Measurements from ENCODE around the gene CHST14.

The CHST14 gene

DNA sequence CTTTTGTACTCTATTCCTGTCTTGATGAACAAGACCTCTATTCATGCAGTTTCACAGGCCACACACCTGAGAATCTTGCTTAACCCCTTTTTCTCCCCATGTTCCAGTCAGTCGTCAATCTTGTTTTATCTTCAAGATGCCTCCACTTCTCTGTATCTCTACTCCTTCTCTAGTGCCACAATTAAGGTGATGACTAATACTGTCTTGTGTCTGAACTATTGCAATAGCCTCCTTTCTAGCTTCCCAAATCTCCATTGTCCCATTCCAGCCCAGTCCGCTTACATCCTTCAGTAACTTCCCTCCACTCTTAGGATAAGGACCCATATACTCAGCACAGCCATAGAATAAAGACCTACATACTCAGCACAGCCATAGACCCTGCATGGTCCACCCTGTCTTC, 24.7 kb downstream of the CHST14 start:
- no peak for DNase-seq

DNA sequence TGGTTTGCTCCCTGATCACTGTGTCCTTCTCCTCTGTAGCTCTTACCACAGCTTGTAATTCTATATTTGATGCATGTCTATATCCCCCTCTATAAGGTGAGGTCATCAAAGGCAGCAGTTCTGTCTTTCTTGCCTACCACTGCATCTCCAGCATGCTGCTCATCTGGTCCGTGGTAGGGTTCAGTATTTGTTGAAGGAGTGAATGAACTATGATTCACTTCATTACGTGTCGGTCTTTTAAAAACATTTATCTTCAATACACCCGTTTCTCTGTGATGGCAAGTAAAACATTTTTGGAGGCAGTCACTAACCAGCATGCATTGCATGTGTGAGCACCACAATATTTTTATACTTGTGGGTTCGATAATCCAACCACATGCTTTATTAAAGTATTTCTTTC, 27.6 kb downstream of the CHST14 start:
- no peak for DNase-seq

DNA sequence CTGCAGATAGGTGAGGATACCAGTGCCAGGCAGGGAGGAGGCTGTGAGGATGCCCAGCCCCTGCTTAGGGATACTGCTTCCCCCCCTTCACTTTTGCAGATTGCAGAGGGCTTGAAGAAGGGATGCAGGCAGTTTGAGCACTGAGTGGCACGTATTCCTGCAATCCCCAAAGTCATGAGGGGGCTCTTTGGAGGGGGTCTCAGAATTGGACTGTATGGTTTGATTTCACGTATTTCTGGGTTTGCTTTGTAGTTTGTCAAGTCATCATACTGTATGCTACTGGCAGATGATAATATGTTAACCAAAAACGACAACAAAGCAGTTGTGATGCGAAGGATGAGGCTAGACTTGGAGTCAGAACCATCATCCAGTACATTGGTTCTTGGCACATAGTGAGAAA, 28.1 kb downstream of the CHST14 start:
- no peak for DNase-seq

DNA sequence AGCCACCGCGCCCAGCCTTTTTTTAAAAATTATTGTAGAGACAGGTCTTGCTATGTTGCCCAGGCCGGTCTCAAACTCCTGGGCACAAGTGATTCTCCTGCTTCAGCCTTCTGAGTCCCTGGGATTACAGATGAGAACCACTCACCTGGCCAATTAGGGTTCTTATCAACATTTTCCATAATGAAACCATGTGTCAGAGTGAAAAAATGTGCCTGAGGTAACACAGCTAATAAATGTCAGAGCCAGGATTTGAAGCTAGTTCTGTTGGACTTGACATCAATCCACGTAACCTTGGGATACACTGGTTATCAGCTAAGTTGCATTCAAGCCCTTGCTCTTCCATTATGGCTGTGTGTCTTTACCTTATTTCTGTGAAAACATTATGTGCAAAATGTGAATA, 29.1 kb downstream of the CHST14 start:
- no peak for DNase-seq

DNA sequence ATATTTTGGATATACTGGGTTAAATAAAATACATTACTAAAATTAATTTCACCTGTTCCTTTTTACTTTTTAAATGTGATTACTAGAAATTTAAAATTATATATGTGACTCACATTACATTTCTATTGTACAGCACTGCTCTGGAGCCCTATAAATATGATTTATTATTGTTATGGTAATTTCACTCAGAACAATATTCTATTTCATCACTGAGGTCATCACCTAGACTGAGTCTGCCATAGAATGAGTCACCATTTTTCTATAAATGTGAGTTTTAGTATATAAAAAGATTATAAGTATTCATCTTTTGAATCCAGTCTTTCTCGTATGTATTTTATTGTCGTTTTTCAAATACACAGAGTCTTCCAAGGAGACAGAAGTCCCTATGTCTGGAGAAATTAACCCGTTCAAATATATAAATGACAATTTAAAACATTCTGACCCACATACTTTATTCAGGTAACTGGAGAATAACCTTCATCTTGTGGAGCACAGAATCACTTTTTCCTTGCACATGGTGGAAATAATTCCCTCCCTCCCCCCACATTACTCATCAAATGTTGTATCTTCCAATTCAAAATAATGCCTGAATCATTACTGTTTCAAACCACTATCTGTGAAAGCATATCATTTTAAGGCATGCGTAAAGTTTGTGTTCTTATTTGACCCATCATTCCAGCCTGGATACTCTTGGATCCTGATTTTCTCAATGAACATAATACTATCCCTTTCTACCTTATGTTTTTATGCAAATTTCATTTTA, 30.0 kb downstream of the CHST14 start:
- no peak for DNase-seq

DNA sequence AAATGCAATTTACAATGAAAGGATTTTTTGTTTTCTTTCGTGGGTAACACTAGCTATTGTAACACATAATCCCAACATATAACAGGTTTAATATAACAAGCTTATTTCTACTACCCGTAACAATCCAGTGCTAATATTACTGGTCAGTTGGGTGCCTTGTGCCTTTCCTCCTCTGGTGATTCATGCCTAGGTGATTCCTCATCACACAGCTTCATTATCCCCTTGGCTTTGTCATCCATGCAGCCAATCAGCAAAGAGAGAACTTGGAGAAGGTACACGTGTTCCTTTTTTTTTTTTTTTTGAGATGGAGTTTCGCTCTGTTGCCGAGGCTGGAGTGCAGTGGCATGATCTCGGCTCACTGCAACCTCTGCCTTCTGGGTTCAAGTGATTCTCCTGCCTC, 30.7 kb downstream of the CHST14 start:
- no peak for DNase-seq

DNA sequence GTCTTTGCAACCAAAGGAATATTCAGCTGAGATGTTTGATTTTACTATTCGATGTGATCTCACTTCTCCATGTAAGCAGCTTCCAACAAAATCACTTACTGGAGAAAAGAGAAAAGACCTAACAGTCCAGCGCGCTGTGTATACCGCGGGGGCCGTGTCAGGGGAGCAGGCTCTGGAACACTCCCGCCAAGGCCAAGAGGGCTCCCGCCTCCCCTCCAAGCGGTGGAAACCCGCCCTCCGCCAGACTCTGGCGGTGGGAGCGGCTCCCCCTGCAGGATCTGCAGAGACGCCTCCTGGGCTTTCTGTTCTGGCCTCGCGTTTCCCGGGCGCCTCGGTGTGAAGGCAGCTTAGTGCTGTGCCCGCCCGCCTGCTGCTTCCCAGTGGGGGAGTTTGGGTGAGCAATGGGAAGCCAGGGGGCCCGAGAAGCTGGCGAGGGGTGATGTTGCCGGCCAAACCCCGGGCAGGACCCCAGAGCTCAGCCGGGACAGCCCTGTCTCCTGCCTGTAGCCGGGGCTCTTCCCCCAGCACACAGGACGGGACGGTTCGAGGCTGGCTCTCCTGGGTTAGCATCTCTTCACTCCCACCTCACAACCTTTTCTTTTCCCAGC, 36.3 kb downstream of the CHST14 start:
- DNase-seq = peak; percentile 17

DNA sequence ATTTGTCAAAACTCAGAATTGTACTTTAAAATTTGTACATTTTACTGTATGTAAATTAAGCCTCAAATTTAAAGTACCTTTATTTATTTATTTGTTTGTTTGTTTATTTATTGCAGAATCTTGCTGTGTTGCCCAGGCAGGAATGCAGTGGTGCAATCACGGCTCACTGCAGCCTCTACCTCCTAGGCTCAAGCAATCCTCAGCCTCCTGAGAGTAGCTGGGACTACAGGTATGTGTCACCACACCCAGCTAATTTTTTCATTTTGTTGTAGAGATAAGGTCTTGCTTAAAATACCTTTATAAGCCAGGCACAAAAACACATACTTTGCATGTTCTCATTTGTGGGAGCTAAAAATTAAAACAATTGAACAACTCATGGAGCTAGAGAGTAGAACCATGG, 37.4 kb downstream of the CHST14 start:
- DNase-seq = no peak

DNA sequence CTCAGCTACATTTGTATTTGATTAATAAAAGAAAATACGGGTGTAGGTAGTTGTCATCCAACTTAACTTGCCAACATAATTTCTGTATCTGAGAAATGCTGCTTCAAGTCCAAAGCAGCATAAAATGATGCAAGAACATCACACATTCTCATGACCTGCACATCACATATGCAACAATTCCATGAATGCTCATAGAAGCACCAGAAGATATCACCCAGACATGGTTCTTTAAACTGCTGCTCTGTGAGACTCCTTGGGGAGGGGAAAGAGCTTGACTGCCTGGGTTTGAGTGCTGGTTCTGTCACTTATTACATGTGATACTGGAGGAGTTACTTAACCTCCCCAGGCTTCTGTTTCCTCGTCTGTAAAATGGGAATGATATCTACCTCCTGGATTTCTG, 39.4 kb downstream of the CHST14 start:
- no peak for DNase-seq

DNA sequence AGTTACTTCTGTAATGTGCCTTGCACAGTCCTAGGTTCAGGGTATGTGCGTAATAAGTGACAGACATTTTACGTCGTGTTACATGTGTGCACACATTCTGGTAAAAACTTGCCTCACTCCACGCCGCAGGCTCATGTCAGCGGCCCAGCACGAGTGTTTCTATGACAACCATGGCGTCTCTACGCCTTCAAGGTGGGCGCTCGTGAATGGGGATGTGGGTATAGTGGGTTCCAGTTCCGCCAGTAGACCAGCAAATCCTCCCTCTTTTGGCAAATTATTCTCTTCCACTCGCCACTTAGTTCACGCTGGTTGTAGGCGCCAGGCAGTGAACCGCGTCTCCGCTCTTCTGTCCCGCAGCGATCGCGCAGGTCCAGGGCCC, 40.3 kb downstream of the CHST14 start:
- DNase-seq = no peak

DNA sequence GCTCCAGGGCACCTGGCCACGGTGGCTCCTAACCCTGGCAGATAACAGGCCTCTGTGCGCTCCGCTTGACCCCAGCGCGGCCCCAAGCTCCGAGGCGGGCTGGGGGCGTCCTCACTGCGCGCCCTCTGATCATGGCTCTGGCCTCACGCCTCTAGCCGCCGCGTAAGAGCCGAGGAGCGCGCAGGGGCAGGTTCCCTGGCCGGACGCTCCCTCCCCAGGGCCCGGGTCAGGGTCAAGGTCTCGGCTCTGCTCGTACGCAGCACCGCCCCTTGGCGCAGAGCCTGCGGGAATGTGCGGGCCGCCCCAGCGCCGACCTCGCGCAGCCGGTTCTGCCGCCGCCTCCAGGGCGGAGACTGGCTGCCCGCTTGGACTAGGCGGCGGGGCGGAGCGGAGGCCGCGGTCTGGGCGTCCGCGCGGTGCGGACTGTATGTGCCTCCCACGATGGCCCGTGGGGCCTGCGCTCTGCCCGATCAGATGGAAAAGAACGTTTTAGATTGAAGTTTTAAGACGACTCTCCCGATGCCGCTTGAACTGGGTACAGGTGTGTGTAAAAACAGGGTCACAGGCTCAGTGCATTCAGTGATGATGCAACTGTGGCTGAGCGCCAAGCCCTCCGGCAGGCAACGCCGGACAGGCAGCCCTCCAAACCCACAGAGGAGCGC, 40.8 kb downstream of the CHST14 start:
- DNase-seq = peak; percentile 9

DNA sequence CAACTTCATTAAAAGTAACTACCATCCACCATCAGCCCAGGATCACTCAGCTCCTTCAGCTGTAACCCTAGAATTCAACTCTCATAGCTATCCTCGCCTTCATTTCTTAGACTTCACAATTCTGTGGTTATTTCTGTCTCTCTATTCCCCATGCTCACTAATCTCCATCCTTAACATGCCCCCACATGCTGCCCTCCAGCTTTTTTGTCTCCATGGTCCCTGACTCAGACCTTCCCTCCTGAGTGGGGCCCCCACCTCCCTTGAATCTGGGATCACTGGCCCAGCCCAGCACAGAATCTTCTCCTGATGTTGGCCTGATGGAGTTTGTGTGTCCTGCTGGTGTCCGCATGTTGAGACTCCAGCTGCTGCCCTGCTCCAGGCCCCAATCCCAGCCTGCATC, 41.7 kb downstream of the CHST14 start:
- DNase-seq = no peak

DNA sequence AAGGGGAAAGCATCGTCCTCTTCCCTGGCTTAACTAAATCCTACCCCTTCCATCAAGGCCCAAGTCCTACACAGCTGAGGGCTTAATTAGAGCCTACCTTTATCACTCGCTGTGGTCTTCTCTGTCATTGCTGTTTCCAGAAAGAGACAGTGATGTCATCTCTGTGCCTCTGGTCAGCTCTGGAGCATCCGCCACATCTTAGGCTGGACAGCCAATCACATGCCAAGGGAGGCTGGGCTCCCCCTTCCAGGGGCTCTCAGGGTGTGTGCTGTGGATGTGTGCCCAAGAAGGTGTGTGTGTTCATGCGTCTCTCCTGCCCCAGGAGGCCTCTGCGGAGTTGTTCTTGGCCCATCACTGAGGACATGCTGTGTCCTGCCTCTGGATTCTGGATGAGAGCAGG, 42.8 kb downstream of the CHST14 start:
- no peak for DNase-seq

DNA sequence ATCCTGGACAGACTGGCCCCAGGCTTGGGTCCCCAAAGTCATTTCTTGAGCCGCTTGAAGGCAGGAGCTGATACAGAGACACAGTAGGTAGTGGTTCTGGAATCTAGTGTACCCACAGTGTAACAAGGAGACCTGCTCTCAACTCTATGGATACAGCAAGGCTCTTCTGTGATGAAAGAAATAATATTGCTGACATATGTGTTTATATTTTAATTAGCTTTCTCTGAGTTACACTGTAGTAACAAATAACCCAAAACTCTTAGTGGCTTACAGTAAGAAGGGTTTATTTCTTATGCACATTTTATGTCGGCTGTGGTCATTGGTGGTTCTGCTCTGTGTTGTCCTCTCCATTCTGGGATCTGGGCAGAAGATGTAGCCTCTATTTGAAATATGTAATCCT, 45.5 kb downstream of the CHST14 start:
- DNase-seq = no peak

Measured in NCI-H2029 (cell line).